Pancreas (tissue), 10 donors: ENCODE data around the gene CHAF1A. TPM values are rescaled to one million over a fixed set of nuclear protein-coding genes. Genes with fewer than 3 reads are reported as not detected.

ENCODE experiments used
- ATAC-seq, 4 donors: fragments of 200-7000 bp; cut with Tn5 transposase; one replicate each; pipeline versions ENCODE4 v1.8.0 to v1.9.1; 2020; ENCODE audit warnings: mild to moderate bottlenecking in 4 of 4, moderate library complexity in 4 of 4
- DNase-seq, 6 donors: peaks; one replicate each; pipeline ENCODE4 v3.0.0-alpha.2; 2020
- FAIRE-seq: peaks from 2 replicates; lab custom pipeline; 2012; peaks lifted over from hg19 to GRCh38; lab: Jason Lieb, UNC
- H3K27ac ChIP-seq, 4 donors: fragments of 200-600 bp; sonication (generic); 1 replicate in 3 of 4; 2 replicates in 1 of 4; pipeline versions ENCODE4 v1.5.0 to v1.8.0; 2020
- H3K27me3 ChIP-seq, 4 donors: fragments of 200-600 bp; one replicate each; pipeline ENCODE4 v1.8.0; 2021
- H3K36me3 ChIP-seq, 3 donors: fragments of 200-600 bp; sonication (generic) in 1 of 3; one replicate each; pipeline versions ENCODE4 v1.5.0 to v1.8.0; 2020 to 2021
- H3K4me1 ChIP-seq, 3 donors: fragments of 200-600 bp; one replicate each; pipeline ENCODE4 v1.8.0; 2021
- H3K4me3 ChIP-seq, 4 donors: fragments of 200-600 bp; sonication (generic) in 2 of 4; one replicate each; pipeline versions ENCODE4 v1.5.0 to v1.8.0; 2020 to 2021
- H3K9me3 ChIP-seq, 4 donors: fragments of 200-600 bp; one replicate each; pipeline ENCODE4 v1.8.0; 2021
- CTCF ChIP-seq, 4 donors: fragments of 200-600 bp; sonication (generic) in 3 of 4; IDR thresholded peaks; one replicate each; pipeline versions ENCODE4 v1.5.0 to v1.8.0; 2021; ENCODE audit warnings: antibody characterized with exemption in 4 of 4
- WGBS, 2 donors: extraction: QIAGEN DNeasy Blood & Tissue Kit; methylation state at CpG; one replicate each; pipeline ENCODE4 v1.1.7; 2013; 5-methylcytosine and 5-hydroxymethylcytosine counted together
- intact Hi-C, 3 donors: fragments of 100-400 bp; cut with DNase I; formaldehyde crosslinking; loops; one replicate each; pipeline versions ENCODE4 v1.11.1 to v1.14.2; 2022
- polyA plus RNA-seq, 2 donors: library from polyadenylated mRNA; stranded (reverse); fragments of 200-250 nt; gene quantifications; one replicate each; pipeline ENCODE4 v1.2.3, GENCODE V29; 2013
- total RNA-seq, 6 donors: library from RNA; stranded (reverse); fragmentation: NEBNext Ultra II Directional in 4 of 6; extraction: Animal tissue kit (Norgen Biotek cat#: 25700) in 4 of 6; gene quantifications; one replicate each; pipeline versions ENCODE4 v1.2.1 to v1.2.4, GENCODE V29; 2021 to 2023
- donor health status: healthy with polysubstance abuse.
- donor health status: DM: no; HTN: no; CAD: no; lungs with moderate emphysema.
- donor health status: DM: no; HTN: no; CAD: no.
- donor health status: control.
- donor health status: control.
- donor health status: Bipolar disorder and iron deficiency.
- donor health status: DM: yes; HTN: yes; CAD: no.
- donor health status: DM: no; HTN: no; CAD: no.
- donor health status: DM: no; HTN: no; CAD: no.
- donor health status: DM: yes; HTN: yes; CAD: no.

Gene CHAF1A
- total and polyA plus RNA-seq, 8 donors, result 2.8 to 5.0 (median 3.9) TPM

- H3K4me3 ChIP-seq, result no peak overlapping the region
- intact Hi-C loops, result no loop called here
- ATAC-seq, result no peak
- peaks cover 7 to 27% (median 13%) of the 10 kb centered on the region in 3 donors for H3K4me1 ChIP-seq
- no peak overlapping the region for H3K27ac ChIP-seq
- H3K27me3 ChIP-seq, result no peaks in the 10 kb centered on the region
- TF ChIP-seq CTCF (IDR thresholded peaks at IDR 0.05), result no peak
- FAIRE-seq, result no peak
- H3K9me3 ChIP-seq, result no peaks in the 10 kb centered on the region
- 85 to 90% methylated on average over 15 to 16 of the region's 16 CpGs for WGBS, 2 donors
- DNase-seq, result no peak
- peaks cover 7 to 27% (median 17%) of the 10 kb centered on the region in 3 donors for H3K36me3 ChIP-seq
Observed at GRCh38 chr19:4366666-4367335, 35.6 kb upstream of the CHAF1A start.

- H3K4me1 ChIP-seq, result peaks cover 7 to 27% (median 14%) of the 10 kb centered on the region in 3 donors
- FAIRE-seq, result no peak
Observed at GRCh38 chr19:4367336-4367723, 35.1 kb upstream of the CHAF1A start.

GRCh38 chr19:4367781-4368127, 34.7 kb upstream of the CHAF1A start:
- Histone ChIP-seq H3K27me3 (no peaks in the 10 kb centered on the region), H3K27ac (no peak overlapping the region), H3K4me1 (peaks cover 7 to 27% (median 14%) of the 10 kb centered on the region in 3 donors), H3K36me3 (peaks cover 3 to 18% (median 9%) of the 10 kb centered on the region in 3 donors), H3K9me3 (no peaks in the 10 kb centered on the region), H3K4me3 (no peak overlapping the region)
- intact Hi-C loops, result no loop called here
- DNase-seq, result peak in 1 of 6 donors; percentile 14
- FAIRE-seq, result no peak
- 86 to 87% methylated on average over 13 of the region's 13 CpGs for WGBS, 2 donors
- no peak for TF ChIP-seq CTCF (IDR thresholded peaks at IDR 0.05)
- no peak for ATAC-seq

More at GRCh38 chr19:4367336-4367723, 35.1 kb upstream of the CHAF1A start:
- H3K9me3 ChIP-seq, result no peaks in the 10 kb centered on the region
- peaks cover 4 to 21% (median 11%) of the 10 kb centered on the region in 3 donors for H3K36me3 ChIP-seq
- no peak overlapping the region for H3K27ac ChIP-seq
- H3K27me3 ChIP-seq, result no peaks in the 10 kb centered on the region
- 89 to 92% methylated on average over 10 of the region's 10 CpGs for WGBS, 2 donors
- no peak for TF ChIP-seq CTCF (IDR thresholded peaks at IDR 0.05)
- no peak overlapping the region for H3K4me3 ChIP-seq
- DNase-seq (peak in 2 of 6 donors; percentile 13 to 20), ATAC-seq (no peak)
- intact Hi-C loops, result no loop called here

GRCh38 chr19:4368128-4368820, 34.2 kb upstream of the CHAF1A start:
- whole genome bisulfite sequencing, 2 donors, result 64 to 70% methylated on average over 19 of the region's 19 CpGs

More at GRCh38 chr19:4368128-4368820, 34.2 kb upstream of the CHAF1A start:
- Histone ChIP-seq H3K27ac (peak overlapping the region in 2 of 4 donors; percentile 42 to 62), H3K36me3 (peaks cover 3 to 13% (median 6%) of the 10 kb centered on the region in 3 donors), H3K4me1 (peaks cover 7 to 27% (median 18%) of the 10 kb centered on the region in 3 donors), H3K27me3 (no peaks in the 10 kb centered on the region), H3K9me3 (no peaks in the 10 kb centered on the region), H3K4me3 (no peak overlapping the region)
- intact Hi-C loops, result no loop called here
- ATAC-seq (no peak), DNase-seq (peak in 4 of 6 donors; percentile 17 to 65 (median 33)), FAIRE-seq (no peak)
- no peak for TF ChIP-seq CTCF (IDR thresholded peaks at IDR 0.05)
